ENCODE results near the gene CEND1. TPM values are rescaled to one million over a fixed set of nuclear protein-coding genes. Genes with fewer than 3 reads are reported as not detected.

The CEND1 gene
- total and polyA plus RNA-seq, 2 of the 4 experiments (the other 2 are of a cell fraction): 0.90 to 4.0 TPM

DNA sequence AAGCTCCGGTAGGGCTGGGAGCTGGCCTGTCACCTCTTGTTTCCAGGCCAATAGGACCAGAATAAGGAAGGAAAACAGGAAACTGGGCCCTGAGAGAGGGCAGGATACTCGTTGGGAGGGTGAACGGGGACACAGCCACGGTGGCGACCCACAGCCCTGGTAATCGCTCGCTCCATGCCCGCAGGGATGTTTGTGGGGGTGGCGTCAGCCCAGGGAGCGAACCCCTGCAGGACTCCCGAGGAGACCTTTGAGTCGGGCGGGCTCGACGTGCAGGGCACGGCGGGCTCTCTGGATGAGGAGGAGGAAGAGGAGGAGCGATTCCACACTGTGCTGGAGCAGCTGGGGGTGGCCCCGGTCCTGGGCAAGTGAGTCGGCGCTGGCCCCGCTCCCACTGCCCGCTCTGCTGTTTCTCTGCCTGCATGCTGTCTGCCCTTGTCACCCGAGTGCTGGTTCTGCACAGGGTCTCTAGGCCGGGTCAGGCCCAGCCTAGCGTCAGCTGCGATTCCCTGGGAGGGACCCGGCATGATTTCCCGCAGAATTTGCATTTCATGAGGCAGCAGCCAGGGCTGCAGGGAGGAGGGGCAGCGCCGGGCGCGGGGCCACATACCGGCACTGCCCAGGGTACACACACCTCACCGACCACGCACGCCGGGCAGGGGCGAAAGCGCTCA is 39.4 kb upstream of the CEND1 start:
- WGBS, 2 experiments (ENCODE audit: extremely low coverage in 2 of 2, insufficient read length in 1 of 2): 17% methylated on average over 27 of the region's 40 CpGs; no CpG with 5 or more reads in 1 of the 2 experiments
- DNase-seq: no peak
- Histone ChIP-seq H3K9me1 (ENCODE audit: insufficient read depth, low read length) (peaks cover 7% of the 10 kb centered on the region; the same call in 1 of the 2 replicates), H3K4ac (ENCODE audit: low read depth, low read length) (peak overlapping the region; percentile 43), H4K8ac (ENCODE audit: low read depth in 2 of 2, low read length in 2 of 2) (peak overlapping the region; percentile 87 to 95; a peak in 3 of 4 replicates), H4K5ac (ENCODE audit: low read depth, low read length) (no peak overlapping the region; the same call in 1 of the 2 replicates), H2BK120ac (ENCODE audit: low read depth, low read length) (peak overlapping the region; percentile 18; the same call in 1 of the 2 replicates), H2AK5ac (ENCODE audit: low read depth, low read length) (0 out of 2 replicates have a peak overlapping the region, but pooled peaks have one; percentile 52), H3K36me3 (ENCODE audit: control insufficient read depth, insufficient read depth, low read length) (peaks cover 14% of the 10 kb centered on the region; the same call in 1 of the 2 replicates), H3K27me3 (ENCODE audit: control insufficient read depth, insufficient read depth, low read length) (peaks cover 6% of the 10 kb centered on the region; the same call in 1 of the 2 replicates), H3K27ac (ENCODE audit: insufficient read depth, low read length) (no peak overlapping the region; the same call in 1 of the 2 replicates), H2AFZ (replicated peaks; ENCODE audit: low read length, poor library complexity) (peak overlapping the region; percentile 90), H2BK20ac (ENCODE audit: low read depth, low read length) (no peak overlapping the region), H2AK9ac (replicated peaks; ENCODE audit: low read depth, low read length, poor library complexity) (peak overlapping the region; percentile 60), H2BK15ac (ENCODE audit: low read depth, low read length) (no peak overlapping the region), H3K4me1 (ENCODE audit: control insufficient read depth, insufficient read depth, low read length) (peaks cover 28% of the 10 kb centered on the region), H3K9ac (ENCODE audit: low read depth, low read length) (no peak overlapping the region), H3K9me3 (ENCODE audit: control insufficient read depth, insufficient read depth, low read length) (no peaks in the 10 kb centered on the region), H3K14ac (replicated peaks; ENCODE audit: low read depth, low read length) (0 out of 2 replicates have a peak overlapping the region, but pooled peaks have one; percentile 39), H4K91ac (ENCODE audit: insufficient read depth, low read depth, low read length) (peak overlapping the region; percentile 71), H4K20me1 (ENCODE audit: insufficient read depth, low read length) (peaks cover 33% of the 10 kb centered on the region), H2BK5ac (ENCODE audit: low read depth, low read length, poor library complexity, severe bottlenecking) (peak overlapping the region; percentile 56), H3K56ac (ENCODE audit: extremely low read depth, insufficient read depth, low read length) (no peak overlapping the region), H3K4me3 (ENCODE audit: insufficient read depth, low read depth, low read length) (no peak overlapping the region), H3K79me1 (ENCODE audit: low read depth in 1 of 2, low read length in 2 of 2) (peaks cover 5 to 20% of the 10 kb centered on the region in 2 experiments), H3K4me2 (ENCODE audit: low read depth, low read length) (peak overlapping the region; percentile 51), H3K18ac (ENCODE audit: low read depth, low read length) (no peak overlapping the region), H3K23ac (ENCODE audit: low read depth, low read length) (peak overlapping the region; percentile 34; the same call in 1 of the 2 replicates)
- ChIA-PET POLR2A (ENCODE audit: unreplicated experiment) (no interaction called here), CTCF (no interaction called here)
- intact Hi-C loops (cut with micrococcal nuclease): no loop called here
- dilution Hi-C loops (cut with HindIII; ENCODE audit: low sequenced_read_pairs, unreplicated experiment): no loop called here
- no peak for TF ChIP-seq RFX5 (IDR thresholded peaks at IDR 0.05; ENCODE audit: low read depth, low read length)
- no peak for TF ChIP-seq POLR2A (IDR thresholded peaks at IDR 0.05; ENCODE audit: low read depth, low read length)
- no peak for TF ChIP-seq MXI1 (IDR thresholded peaks at IDR 0.05; ENCODE audit: borderline replicate concordance, low read depth, low read length)
- ATAC-seq (ENCODE audit: low read depth): 0 out of 2 replicates have a peak, but pooled peaks have one; percentile 2
- in situ Hi-C loops (cut with MboI; ENCODE audit: low sequenced_read_pairs): no loop called here
- no TSS peak for BruUV-seq (replicated peaks)

Data from IMR-90 (cell line).